ENCODE results near the gene E2F7.

- TF ChIP-seq EP300 (IDR thresholded peaks at IDR 0.05; ENCODE audit: borderline replicate concordance in 1 of 2, low read depth in 1 of 2, low read length in 1 of 2) (no peak), CTCF (IDR thresholded peaks at IDR 0.05) (no peak)
These were observed 67.0 kb downstream of the E2F7 start for GRCh38 chr12:76998386-76998785.

Data from SK-N-SH (cell line).